ENCODE measurements around the gene SYNE3.

Gene SYNE3

DNA sequence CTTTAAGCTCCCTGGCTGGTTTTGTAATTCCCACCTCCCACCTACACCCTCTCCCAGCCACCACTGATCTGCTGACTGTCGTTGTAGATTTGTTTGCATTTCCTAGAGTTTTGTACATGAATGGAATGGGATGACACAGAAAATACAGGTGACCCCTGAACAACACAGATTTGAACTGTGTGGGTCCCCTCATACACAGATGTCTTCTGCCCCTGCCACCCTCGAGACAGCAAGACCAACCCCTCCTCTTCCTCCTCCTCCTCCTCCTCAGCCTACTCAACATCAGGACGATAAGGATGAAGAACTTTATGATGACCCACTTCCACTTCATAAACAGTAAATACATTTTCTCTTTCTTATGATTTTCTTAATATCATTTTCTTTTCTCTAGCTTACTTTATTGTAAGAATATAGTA lies 28.8 kb downstream of the SYNE3 start:
- DNase-seq: no peak

DNA sequence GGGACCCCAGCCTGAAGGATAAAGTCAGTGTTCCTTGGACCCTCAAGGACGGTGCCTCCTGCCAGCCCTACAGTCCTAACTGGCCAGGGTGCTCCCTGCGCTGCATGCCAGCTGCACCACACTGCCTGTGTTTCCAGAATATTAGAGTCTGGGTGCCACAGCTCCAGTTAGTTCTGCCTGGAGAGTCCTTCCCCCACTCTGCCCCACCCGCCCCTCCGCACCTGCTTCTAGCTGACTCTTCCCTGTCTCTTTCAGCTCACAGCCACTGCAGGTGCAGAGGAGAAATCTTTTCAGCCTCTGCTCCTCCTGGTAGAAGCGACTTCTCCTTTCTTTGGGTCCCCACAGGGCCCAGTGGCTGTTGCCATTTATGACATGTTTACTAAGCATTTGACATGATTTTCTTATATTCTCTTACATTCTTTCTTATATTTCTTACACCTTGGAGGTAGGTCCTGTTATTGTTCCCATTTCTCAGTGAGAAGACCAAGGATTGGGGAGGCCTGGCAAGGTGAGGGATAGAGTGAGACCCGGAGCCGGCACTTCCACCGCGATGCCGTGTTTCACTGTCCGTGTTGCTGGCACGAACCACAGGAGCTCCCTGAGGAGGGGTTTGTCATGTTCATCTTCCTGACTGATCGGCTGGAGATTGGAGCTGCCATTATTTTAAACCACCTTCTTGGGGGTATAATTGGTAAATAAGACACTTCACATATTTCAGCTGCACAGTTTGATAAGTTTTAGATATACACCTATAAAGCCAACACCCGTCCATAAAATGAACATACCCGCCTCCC lies 29.4 kb downstream of the SYNE3 start:
- DNase-seq: peak; percentile 42

DNA sequence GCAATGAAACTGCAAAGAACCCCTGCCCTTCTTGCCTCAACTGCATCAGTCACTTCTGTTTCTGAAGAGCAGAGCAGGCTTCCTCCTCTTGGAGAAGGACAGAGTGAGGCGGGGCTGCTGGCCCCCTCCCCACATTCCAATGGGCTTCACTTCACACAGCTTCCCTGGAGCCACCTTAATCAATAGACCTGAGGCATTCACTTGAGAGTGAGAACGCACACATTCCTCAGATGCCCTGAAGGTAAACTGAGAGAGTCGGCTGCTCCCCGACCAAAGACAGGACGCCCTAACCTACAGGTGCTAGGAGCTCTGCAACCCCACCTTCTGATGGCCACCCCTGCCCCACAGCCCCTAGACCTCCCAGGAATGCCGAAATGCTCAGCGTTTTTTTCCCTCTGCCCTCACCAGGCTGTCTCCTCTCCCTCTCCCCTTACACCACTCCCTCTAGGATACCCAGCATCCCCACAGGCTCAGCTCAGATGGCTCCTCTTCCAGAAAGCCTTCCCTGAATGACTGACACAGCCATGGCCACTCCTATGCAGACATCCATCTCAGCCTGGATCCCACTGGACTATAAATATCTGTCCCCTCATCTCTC lies 31.1 kb downstream of the SYNE3 start:
- DNase-seq: no peak

DNA sequence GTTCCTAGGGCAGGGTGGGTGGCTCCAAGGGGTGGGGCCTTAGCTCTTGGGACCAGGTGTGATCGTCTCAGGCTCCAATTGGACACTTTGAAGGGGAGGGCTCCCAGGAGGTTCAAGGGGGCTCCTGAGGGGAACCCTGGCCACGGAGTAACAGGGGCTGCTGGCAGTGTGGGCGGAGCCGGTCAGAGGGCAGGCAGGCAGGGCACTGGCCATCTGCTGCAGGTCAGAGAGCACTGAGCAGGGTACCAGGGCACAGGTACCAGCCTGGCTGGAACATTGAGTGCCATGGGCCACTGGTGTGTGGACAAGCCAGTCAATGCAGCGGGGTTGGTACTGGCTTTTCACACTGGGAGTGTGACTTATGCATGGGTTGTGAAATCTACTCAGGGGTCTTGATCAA lies 32.2 kb downstream of the SYNE3 start:
- DNase-seq: no peak

DNA sequence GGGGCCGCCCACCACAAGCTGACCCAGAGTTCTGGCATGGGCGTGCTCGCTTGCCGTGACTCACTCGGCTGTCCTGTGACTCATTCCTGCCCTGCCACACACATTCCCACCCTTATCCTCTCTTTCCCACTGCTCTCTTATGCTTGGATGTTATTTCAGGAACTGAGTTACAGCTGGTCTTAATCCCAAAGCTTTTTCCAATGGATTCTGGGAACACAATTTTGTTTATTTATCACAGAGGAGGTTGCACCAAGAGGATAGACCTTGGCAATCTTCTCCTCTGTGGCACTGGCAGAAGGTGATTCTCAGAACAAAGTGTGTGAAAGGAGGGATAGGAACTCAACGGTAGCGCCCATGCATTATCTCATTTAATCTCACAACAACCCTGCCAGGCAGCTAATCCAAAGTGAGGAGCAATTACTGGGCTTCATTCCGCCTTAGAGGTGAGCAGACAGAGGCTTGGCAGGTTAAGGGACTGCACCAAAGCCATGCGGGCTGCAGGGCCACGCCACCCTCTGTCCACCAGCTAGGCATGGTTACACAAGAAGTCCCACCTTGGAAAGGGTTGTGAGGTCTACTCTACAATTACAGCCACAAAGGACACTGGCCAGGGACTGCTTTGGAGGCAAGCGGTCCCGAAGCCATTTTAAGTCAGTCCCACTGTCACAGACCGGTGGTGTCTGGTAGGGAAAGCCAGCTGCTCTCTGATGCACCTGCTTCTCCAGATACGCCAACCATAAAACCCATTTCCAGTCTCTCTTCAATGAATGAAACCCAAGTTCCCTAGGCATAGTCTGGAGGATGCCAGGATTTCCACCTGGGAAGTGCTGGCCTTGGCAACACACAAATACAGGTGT lies 32.9 kb downstream of the SYNE3 start:
- DNase-seq: no peak

DNA sequence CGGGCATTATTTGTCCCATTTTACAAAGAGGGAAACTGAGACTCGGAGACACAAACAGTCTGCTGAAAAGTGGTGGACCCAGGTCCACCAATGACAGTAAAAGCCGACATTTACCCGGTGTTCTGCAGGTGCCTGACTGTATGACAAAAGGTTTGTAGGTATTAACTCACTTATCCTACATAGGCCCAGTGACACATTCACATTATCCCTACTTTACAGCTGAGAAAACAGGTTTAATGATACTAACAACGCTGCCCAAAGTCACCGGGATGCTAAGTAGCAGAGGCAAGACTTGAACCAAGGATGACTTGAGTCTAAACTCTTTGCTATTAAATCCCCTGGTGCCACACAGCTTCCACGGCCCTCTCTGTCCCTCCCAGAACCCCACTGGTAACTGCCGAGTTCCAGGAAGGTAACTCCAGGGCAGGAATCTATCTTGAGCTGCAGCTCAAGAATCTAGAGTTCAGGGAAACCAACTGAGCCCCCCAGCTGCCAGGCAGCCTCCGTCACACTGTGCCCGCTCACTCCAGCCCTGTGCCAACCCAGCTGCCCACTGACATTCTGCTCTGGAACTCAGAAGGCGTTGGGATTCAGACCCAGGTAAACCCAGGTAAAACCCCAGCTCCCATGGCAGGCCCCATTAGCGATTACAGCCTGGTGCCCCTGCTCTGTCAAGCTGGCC lies 33.7 kb downstream of the SYNE3 start:
- no peak for DNase-seq

DNA sequence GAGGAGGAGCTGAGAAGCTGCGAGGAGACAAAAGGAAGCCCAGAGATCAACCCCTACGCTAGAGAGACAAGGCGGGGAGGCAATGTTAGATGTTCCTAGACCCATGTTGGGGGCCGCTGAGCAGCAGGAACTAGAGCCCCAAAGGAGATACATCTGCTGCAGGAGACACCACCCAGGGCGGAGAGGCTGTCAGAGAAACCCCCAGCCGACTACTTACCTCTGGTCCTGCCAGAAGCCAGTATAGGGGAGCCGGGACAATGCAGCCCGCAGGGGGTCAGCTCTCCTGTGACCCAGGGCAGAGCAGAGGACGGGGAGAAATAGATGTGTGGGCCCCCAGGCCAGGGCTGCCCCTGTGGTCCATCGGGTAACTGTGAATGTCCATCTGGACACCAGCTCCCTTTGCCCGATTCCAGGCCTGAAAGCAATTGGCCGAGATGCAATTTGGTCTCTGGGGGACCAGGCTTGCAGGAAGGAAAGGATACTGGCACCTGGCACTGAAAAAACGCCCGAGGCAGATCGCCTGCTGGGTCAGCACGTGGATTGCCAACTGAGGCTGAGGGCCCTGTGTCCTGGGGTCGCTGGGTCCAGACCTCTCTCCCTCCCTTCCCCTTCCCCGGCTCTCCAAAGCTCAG lies 34.9 kb downstream of the SYNE3 start:
- DNase-seq: no peak

DNA sequence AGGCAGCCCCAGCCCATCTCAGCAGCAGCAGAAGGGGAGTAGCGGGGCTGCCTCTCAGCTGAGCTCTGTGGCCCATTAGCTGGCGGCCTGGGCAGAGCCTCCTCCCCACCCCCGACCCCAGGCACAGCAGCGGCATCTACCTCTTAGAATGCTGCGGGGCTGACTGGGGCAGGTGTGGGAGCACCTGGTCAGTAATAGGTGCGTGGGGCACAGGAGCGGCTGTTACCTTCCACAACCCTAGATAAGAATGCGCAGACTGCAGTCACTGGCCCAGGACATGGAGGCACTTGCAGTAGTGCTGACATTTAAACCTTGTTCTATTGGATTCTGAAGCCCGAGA lies 35.6 kb downstream of the SYNE3 start:
- no peak for DNase-seq

DNA sequence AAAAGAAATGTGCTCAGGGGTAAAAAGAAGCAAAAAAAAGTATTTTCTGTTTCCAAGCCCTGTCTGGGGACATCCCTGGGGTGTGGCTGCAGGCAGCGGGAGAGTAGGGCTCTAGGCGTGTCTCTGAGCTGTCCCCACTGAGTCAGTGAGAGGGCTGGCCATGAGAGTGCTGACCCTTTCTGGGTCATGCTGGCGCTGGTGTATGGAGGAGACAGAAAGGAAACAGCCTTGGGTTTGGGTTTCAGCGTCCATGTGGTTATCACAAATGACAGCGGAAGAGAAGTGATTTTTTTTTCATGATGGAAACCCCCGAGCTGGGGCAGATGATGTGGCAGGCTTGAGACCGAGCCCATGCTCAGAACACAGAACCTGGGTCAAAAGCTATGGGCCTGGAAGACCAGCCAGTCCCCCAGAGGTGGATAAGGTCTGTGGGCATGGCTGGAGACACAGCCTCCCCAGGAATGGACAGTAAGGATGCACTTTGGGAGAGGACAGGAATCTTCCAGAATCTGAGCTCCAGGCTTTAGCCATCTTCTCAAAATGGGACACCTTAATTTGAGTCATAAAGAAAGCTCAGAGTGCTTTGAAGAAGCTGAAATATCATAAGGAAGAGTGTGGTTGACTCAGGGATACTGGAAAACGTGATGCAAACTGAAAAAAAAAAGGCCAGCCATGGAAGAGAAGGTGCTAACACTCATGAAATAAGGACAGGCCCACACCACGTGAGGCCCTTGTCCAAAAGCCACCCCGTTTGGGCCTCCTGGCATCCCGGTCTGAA lies 36.2 kb downstream of the SYNE3 start:
- DNase-seq: peak; percentile 13

DNA sequence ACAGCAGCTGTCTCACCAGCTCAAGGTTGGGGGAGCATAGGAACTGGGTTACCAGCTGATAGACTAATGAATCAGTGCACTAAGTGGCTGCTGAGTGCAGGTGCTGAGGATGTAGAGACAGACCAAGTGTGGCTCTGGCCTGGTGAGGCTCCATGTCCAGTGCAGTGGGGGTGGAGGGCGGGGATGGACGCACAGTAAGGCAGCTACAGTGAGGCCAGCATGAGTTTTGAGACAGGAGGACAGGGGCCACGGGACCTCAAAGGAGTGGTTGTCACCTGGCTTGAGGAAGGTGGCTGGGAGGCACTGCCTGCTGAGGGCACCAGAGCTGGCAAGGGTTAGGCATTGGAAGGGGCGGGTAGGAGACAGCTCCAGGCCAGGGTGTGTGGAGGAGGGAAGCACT lies 37.0 kb downstream of the SYNE3 start:
- DNase-seq: no peak

DNA sequence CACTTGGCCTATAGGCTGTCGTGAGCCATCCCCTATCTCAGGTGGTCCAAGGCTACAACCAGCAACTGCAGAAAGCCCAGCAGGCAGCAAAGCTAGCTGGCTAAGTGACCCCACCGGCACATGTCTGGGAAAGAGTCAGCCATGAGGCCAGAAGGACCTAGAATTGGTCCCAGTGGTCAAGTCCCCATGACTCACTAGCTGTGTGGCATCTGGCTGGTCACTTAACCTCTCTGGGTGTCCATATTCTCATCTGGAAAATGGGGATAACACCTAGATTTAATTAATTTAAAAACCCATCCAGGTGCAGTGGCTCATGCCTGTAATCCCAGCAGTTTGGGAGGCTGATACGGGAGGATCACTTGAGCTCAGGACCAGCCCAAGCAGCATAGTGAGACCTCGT lies 37.6 kb downstream of the SYNE3 start:
- DNase-seq: no peak

DNA sequence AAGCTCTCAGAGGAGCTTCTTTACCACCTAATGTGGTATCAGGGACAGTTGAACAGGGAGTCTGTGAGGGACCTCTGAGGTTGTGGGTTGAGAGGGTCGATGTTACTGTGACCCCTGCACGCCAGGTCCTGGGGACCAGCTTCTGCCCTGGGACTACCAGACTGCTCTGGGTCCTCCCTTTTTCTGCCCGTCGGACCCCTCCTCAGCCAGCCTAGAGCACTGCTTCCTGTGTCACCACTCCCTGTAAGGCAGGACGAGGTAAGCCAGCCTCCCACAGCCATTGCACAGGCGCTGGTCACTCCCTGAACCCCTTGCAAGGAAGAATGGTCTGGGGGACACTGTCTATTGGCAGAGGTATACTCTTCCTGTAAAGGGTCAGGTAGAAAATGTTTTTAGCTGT lies 38.1 kb downstream of the SYNE3 start:
- DNase-seq: no peak

DNA sequence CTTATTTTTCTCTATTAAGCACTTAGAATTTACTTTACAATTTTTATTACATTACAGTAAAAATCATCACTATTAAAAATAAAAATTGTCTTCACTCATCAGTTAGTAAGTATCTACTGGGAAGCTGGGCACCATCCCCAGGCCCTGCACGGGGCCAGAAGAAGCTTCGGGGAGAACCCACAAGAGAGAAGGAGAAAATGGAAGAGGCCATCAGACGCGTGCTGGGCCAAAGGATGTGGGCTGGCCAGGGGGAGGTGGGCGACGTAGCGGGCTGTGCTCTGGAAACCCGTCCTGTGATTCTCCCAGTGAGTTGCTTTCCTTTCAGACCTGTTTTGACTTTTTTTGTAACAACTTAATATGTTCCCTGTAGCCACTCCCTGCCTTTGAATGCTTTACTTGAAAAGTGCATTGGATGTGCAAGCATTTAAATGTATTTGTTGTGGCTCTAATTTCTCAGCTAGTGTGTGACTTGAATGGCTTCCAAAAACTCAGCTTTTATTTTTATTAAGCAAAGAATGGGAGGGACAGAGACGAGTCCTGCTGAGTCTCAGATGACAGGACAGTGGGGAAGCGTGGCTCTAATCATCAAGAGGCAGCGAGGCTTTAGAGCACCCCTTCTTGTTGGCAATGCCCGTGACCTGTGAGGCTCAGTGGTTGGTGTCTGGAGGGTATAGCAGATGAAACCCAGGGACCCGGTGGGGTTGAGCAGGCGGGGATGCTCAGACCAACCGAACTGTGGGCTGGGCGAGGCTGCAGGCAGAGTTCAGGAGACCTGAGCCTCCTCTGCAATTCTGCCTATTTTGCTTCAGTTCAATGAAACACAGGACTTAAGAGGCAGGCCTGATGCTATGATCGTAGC lies 38.8 kb downstream of the SYNE3 start:
- DNase-seq: no peak

DNA sequence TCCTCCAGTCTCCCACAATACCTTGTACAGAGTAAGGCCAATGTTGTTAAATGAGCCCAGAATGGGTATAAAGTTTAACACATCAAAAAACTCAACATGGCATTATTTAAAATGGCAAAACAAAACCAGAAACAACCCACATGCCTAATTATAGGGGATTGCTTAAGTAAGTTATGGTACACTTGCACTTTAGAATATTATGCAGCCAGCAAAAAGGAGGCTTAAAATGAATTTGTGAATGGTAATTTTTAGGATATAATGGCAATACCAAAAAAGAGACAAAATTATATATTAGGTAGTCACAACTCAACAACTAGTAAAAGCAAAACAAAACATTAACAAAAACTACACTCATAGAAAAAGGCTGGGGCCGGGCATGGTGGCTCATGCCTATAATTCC lies 39.7 kb downstream of the SYNE3 start:
- no peak for DNase-seq

DNA sequence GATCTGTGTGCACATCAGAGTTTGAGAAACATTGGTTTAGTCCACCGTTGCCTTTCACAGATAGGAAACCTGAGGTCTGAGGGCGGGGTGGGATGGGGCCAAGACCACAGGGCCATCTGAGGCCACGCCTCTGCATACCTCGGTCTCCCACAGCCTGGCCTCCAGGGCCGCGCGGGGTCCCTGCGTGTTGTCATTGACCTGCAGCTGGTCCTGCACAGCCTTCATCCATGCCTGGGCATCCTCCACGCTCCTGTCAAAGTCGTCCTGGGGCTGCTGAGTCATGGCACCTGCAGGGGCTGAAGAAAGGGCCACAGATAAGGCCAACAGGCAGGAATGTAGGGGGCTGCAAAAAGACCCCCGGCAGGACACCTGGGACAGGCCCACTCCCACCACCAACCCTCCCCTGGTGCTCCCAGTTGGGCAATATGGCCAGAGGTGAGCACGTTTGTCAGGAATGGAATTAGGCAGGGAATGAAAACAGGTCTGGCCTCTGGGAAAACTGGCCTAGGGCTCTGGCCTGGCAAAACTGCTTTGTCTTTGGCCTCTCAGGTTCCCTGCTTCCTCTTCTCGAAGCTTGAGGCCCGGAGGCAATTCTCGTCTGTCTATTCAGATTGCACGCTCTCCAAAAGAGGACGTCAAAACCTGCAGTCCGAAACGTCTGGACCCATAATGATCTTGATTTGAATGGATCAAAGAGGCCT lies 40.8 kb downstream of the SYNE3 start:
- DNase-seq: no peak

DNA sequence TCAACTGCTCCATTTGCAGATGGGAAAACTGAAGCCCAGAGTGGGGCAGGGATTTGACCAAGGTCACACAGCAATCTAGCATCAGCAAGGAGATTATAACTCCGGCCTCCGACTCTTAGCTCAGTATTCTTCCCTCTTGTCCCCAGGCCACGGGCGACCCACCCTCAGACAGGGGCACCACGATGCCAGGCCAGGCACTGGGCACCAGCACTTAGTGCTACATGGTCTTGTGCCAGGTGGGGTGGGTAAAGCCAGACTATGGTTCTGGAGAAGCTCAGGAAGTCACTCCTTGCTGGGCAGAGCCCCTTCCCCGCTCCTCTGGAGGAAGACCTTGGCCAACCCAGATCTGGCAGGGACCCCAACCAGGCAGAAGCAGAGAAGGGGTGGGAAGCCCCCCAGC lies 41.5 kb downstream of the SYNE3 start:
- no peak for DNase-seq

DNA sequence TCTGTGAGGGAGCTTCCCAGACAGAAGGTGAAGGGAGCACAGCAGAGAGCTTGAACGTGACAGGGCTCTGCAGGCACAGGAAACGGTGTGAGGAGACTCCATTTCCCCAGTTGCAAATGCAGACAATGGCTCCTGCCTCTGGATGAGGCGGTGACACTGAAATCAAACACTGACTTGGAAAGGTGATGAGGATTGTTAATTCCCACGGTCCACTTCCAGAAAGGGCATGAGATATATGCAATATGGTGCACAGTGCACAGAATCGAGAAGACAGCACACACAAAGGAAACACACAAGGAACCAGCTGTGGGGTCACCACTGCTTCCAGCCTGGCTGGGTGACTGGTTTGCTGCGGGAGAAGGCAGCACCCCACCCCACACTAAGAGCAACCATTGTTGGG lies 42.0 kb downstream of the SYNE3 start:
- DNase-seq: no peak

DNA sequence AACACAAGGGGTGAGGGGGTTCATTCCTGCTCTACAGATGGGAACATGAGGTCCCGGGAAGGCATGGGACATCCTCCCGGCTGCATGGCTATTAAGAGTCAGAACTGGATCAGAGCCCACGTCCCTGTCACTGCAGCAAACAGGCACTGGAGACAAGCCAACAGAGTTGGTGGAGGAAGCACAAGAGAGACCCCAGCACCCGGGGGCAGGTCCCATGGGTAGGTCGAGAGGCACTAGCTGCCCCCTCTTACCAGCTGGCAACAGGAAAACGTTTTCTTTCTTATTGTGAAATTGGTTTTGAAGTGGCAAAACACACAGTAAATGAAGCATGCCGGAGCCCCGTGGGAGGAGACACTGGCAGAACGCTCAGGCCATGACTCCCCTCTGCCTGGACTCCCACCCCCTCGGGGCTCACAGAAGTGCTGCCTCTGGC lies 43.6 kb downstream of the SYNE3 start:
- DNase-seq: no peak

DNA sequence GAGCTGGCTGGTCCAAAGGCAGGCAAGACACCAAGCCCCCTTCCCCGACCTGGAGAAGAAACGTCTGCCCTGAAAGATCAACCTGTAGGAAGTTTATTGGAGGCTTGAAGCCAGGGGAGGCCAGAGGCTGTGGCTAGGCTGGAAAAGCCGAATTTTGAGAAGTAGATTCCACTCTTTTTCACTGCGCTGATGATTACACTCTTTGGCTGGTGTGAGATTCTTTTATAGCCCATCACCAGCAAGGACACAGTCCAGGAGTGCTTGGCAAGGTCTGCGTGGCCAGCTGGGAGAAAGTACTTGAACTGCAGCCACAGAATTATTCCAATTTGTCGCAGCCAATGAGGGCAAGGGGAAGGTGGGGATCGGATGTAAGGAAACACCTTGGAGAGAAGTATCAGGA lies 45.0 kb downstream of the SYNE3 start:
- DNase-seq: no peak

DNA sequence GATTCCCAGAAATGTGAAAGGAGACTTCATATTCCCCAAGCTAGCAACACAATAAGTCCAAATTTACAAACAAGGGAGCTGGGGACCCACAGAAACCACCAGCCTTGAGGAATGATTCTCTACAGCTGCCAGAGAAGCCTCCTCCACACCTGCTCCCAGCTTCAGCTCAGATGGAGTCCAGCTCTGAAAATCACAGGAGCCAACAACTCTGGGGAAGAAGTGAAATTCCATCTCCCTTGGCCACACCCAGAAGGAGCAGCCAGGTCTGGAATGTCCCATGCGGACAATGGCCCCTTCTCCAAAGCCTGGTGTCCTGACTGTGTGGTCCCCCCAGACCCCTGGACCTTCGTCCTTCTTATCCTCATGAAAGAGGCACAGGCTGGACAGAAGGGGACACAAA lies 45.4 kb downstream of the SYNE3 start:
- no peak for DNase-seq

DNA sequence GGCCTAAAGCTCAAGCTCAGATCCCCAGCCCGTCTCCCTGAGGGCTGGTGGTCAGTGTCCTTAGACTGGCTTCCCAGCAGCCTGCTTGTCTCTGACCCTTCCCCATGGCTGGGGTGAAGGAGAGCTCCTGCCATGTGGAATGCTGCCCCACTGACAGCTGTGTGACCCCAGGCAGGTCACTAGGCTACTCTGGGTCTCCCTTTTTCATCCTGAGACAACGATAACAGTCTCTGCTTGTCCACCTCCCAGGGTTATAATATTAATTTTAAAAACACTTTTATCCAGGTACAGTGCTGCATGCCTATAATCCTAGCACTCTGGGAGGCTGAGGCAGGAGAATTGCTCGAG lies 47.3 kb downstream of the SYNE3 start:
- no peak for DNase-seq
